ENCODE data around the gene UBE2J2.

GRCh38 chr1:1312450-1313314 is 39.0 kb upstream of the UBE2J2 start:
- TF ChIP-seq CTCF (IDR thresholded peaks at IDR 0.05) = no peak
- no peak for TF ChIP-seq POLR2A (IDR thresholded peaks at IDR 0.05)
